Loucy (cell line): Measurements from ENCODE around the gene EFCAB7.

Source experiments
- H2AFZ ChIP-seq: fragments of 200-600 bp; sonication (generic); 2 replicates; pipeline ENCODE4 v1.6.0; 2016; ENCODE audit warnings: antibody characterized with exemption, mild to moderate bottlenecking, low read length, moderate library complexity
- H3F3A ChIP-seq: fragments of 200-600 bp; 2 replicates; pipeline ENCODE4 v1.6.0; 2016; ENCODE audit warnings: antibody characterized with exemption, low read depth, mild to moderate bottlenecking
- H3K27me3 ChIP-seq: fragments of 200-600 bp; sonication (generic); 2 replicates; pipeline ENCODE4 v1.6.1; 2014; ENCODE audit warnings: low read length, mild to moderate bottlenecking; ENCODE audit not compliant: insufficient read depth, poor library complexity, severe bottlenecking
- H3K36me3 ChIP-seq: fragments of 200-600 bp; sonication (generic); 2 replicates; pipeline ENCODE4 v1.6.1; 2016; ENCODE audit warnings: low read length; ENCODE audit not compliant: insufficient read depth
- H3K4me1 ChIP-seq: fragments of 200-600 bp; sonication (generic); 2 replicates; pipeline ENCODE4 v1.5.1; 2014; ENCODE audit warnings: low read length, mild to moderate bottlenecking; ENCODE audit not compliant: insufficient read depth, poor library complexity, severe bottlenecking
- H3K4me2 ChIP-seq: fragments of 200-600 bp; sonication (generic); 2 replicates; pipeline ENCODE4 v1.6.0; 2014; ENCODE audit warnings: antibody characterized with exemption, low read length, low read depth, mild to moderate bottlenecking; ENCODE audit not compliant: poor library complexity, severe bottlenecking
- H3K4me3 ChIP-seq: fragments of 200-600 bp; sonication (generic); 2 replicates; pipeline ENCODE4 v1.5.1; 2014; ENCODE audit warnings: low read length, mild to moderate bottlenecking, mixed read lengths; ENCODE audit not compliant: poor library complexity, severe bottlenecking
- H3K79me2 ChIP-seq: fragments of 200-600 bp; sonication (generic); 2 replicates; pipeline ENCODE4 v1.6.1; 2014; ENCODE audit warnings: low read length; ENCODE audit not compliant: insufficient read depth
- H3K9ac ChIP-seq: fragments of 200-600 bp; sonication (generic); 2 replicates; pipeline ENCODE4 v1.6.0; 2014; ENCODE audit warnings: mild to moderate bottlenecking, low read depth, low read length, moderate library complexity; ENCODE audit not compliant: poor library complexity, severe bottlenecking
- H3K9me2 ChIP-seq: fragments of 200-600 bp; sonication (generic); replicated peaks from 2 replicates; pipeline ENCODE4 v1.6.1; 2016; ENCODE audit warnings: low read depth, low read length, mixed read lengths
- H3K9me3 ChIP-seq: fragments of 200-600 bp; sonication (generic); 2 replicates; pipeline ENCODE4 v1.6.1; 2014; ENCODE audit warnings: mild to moderate bottlenecking, antibody characterized with exemption, low read length, low read depth; ENCODE audit not compliant: insufficient read depth
- H4K20me1 ChIP-seq: fragments of 200-600 bp; sonication (generic); 2 replicates; pipeline ENCODE4 v1.6.0; 2014; ENCODE audit warnings: antibody characterized with exemption, low read length, mild to moderate bottlenecking; ENCODE audit not compliant: insufficient read depth, poor library complexity, severe bottlenecking
- CTCF ChIP-seq: fragments of 200-600 bp; sonication (generic); conservative IDR thresholded peaks from 2 replicates; pipeline ENCODE4 v1.5.1; 2014; ENCODE audit warnings: mild to moderate bottlenecking, antibody characterized with exemption, low read length
- EZH2phosphoT487 ChIP-seq: fragments of 200-600 bp; IDR thresholded peaks from 2 replicates; pipeline ENCODE4 v1.6.1; 2018; ENCODE audit warnings: antibody characterized with exemption, mild to moderate bottlenecking, moderate library complexity, borderline replicate concordance

EFCAB7 gene

GRCh38 chr1:63612971-63613370, 89.6 kb downstream of the EFCAB7 start:
- no peaks in the 10 kb centered on the region for H3K9me3 ChIP-seq
- peaks cover 8% of the 10 kb centered on the region for H4K20me1 ChIP-seq
- no peaks in the 10 kb centered on the region for H3F3A ChIP-seq
- TF ChIP-seq CTCF (no peak), EZH2phosphoT487 (no peak)
- H2AFZ ChIP-seq = no peak overlapping the region
- H3K27me3 ChIP-seq = no peaks in the 10 kb centered on the region
- peaks cover 16% of the 10 kb centered on the region; the same call in 1 of the 2 replicates for H3K36me3 ChIP-seq
- no peak overlapping the region for H3K9ac ChIP-seq
- peaks cover 33% of the 10 kb centered on the region; the same call in 1 of the 2 replicates for H3K79me2 ChIP-seq
- no peaks in the 10 kb centered on the region for H3K9me2 ChIP-seq
- H3K4me1 ChIP-seq = peaks cover 6% of the 10 kb centered on the region
- H3K4me3 ChIP-seq = no peak overlapping the region
- no peak overlapping the region for H3K4me2 ChIP-seq

- peaks cover 4% of the 10 kb centered on the region for H4K20me1 ChIP-seq
- H3K9ac ChIP-seq = no peak overlapping the region
- peaks cover 27% of the 10 kb centered on the region; the same call in 1 of the 2 replicates for H3K79me2 ChIP-seq
- H3K4me2 ChIP-seq = no peak overlapping the region
- no peak overlapping the region for H3K4me3 ChIP-seq
- peaks cover 16% of the 10 kb centered on the region; the same call in 1 of the 2 replicates for H3K36me3 ChIP-seq
- H3K27me3 ChIP-seq = no peaks in the 10 kb centered on the region
- H3F3A ChIP-seq = no peaks in the 10 kb centered on the region
- TF ChIP-seq CTCF (peak; percentile 79), EZH2phosphoT487 (no peak)
- peaks cover 6% of the 10 kb centered on the region for H3K4me1 ChIP-seq
- no peaks in the 10 kb centered on the region for H3K9me2 ChIP-seq
- no peaks in the 10 kb centered on the region for H3K9me3 ChIP-seq
- no peak overlapping the region for H2AFZ ChIP-seq
Measured at GRCh38 chr1:63615768-63616420, 92.6 kb downstream of the EFCAB7 start.

DNA sequence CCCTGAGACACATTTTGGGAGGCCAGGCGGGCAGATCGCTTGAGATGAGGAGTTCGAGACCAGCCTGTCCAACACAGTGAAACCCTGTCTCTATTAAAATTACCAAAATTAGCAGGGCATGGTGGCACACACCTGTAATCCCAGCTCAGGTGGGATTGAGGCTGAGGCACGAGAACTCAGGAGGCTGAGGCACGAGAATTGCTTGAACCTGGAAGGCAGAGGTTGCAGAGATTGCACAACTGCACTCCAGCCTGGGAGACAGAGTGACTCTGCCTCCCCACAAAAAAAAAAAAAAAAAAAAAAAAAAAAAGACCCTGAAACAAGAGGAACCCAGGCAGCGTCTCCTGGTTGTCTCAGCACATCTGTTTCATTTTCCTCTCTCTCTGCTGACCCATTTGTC, 94.1 kb downstream of the EFCAB7 start:
- Histone ChIP-seq H3K4me1 (peaks cover 5% of the 10 kb centered on the region), H3K79me2 (peaks cover 23% of the 10 kb centered on the region; the same call in 1 of the 2 replicates), H2AFZ (no peak overlapping the region), H3K27me3 (no peaks in the 10 kb centered on the region), H3K4me3 (no peak overlapping the region), H3K9ac (no peak overlapping the region), H3K4me2 (no peak overlapping the region), H3K9me2 (no peaks in the 10 kb centered on the region), H3K9me3 (no peaks in the 10 kb centered on the region), H3K36me3 (peaks cover 16% of the 10 kb centered on the region; the same call in 1 of the 2 replicates), H3F3A (no peaks in the 10 kb centered on the region), H4K20me1 (peaks cover 4% of the 10 kb centered on the region)
- TF ChIP-seq CTCF (no peak), EZH2phosphoT487 (no peak)
